Smooth muscle cell (in vitro differentiated cells): ENCODE measurements around the gene SPATS2. TPM values are rescaled to one million over a fixed set of nuclear protein-coding genes. Genes with fewer than 3 reads are reported as not detected.

Source experiments
- DNase-seq: peaks from one replicate; lab custom pipeline; 2025; ENCODE audit not compliant: unreplicated experiment; lab: John Stamatoyannopoulos, UW
- H2AFZ ChIP-seq: fragments of 200-600 bp; sonication (generic); 2 replicates; pipeline ENCODE4 v1.6.0; 2016; ENCODE audit warnings: antibody characterized with exemption, low read depth, mild to moderate bottlenecking
- H3F3A ChIP-seq: fragments of 200-600 bp; sonication (generic); 2 replicates; pipeline ENCODE4 v1.6.0; 2017; ENCODE audit warnings: antibody characterized with exemption, low read depth
- H3K27ac ChIP-seq: fragments of 200-600 bp; sonication (generic); 2 replicates; pipeline ENCODE4 v1.5.1; 2016; ENCODE audit warnings: low read depth, mild to moderate bottlenecking
- H3K27me3 ChIP-seq: fragments of 200-600 bp; sonication (generic); 2 replicates; pipeline ENCODE4 v1.6.1; 2016; ENCODE audit warnings: low read depth, mild to moderate bottlenecking
- H3K36me3 ChIP-seq: fragments of 200-600 bp; sonication (generic); 2 replicates; pipeline ENCODE4 v1.5.1; 2016; ENCODE audit warnings: low read depth
- H3K4me1 ChIP-seq: fragments of 200-600 bp; sonication (generic); 2 replicates; pipeline ENCODE4 v1.5.1; 2016; ENCODE audit warnings: low read depth
- H3K4me2 ChIP-seq: fragments of 200-600 bp; sonication (generic); 2 replicates; pipeline ENCODE4 v1.6.0; 2016; ENCODE audit warnings: mild to moderate bottlenecking
- H3K4me3 ChIP-seq: fragments of 200-600 bp; sonication (generic); 2 replicates; pipeline ENCODE4 v1.5.1; 2016; ENCODE audit warnings: mild to moderate bottlenecking
- H3K79me2 ChIP-seq: fragments of 200-600 bp; sonication (generic); 2 replicates; pipeline ENCODE4 v1.6.0; 2016; ENCODE audit warnings: low read depth, mild to moderate bottlenecking
- H3K9ac ChIP-seq: fragments of 200-600 bp; sonication (generic); 2 replicates; pipeline ENCODE4 v1.6.0; 2016; ENCODE audit warnings: low read depth
- H3K9me3 ChIP-seq: fragments of 200-600 bp; sonication (generic); replicated peaks from 2 replicates; pipeline ENCODE4 v1.5.1; 2016; ENCODE audit warnings: low read depth
- H4K20me1 ChIP-seq: fragments of 200-600 bp; sonication (generic); 2 replicates; pipeline ENCODE4 v1.6.0; 2016; ENCODE audit warnings: low read depth
- CTCF ChIP-seq: fragments of 200-600 bp; sonication (generic); IDR thresholded peaks from 2 replicates; pipeline ENCODE4 v1.5.1; 2017; ENCODE audit warnings: borderline replicate concordance, mild to moderate bottlenecking, antibody characterized with exemption; ENCODE audit not compliant: insufficient read depth, poor library complexity, severe bottlenecking
- WGBS: methylation state at CpG from one replicate; pipeline ENCODE4 v1.1.7; 2016; ENCODE audit warnings: low lambda C conversion rate; 5-methylcytosine and 5-hydroxymethylcytosine counted together
- polyA plus RNA-seq: library from polyadenylated mRNA; unstranded; fragments of >200 nt; fragmentation: Nextera tagmentation; extraction: Ambion mirVana; gene quantifications from 2 replicates; pipeline ENCODE4 v1.2.1, GENCODE V29; 2016
- total RNA-seq: library from RNA; depleted of rRNA; stranded (reverse); fragments of >200 nt; gene quantifications from 2 replicates; pipeline ENCODE4 v1.2.3, GENCODE V29; 2014

SPATS2 gene
- total and polyA plus RNA-seq, 2 experiments from 2014 or later = 33.6 to 35.6 TPM

DNA sequence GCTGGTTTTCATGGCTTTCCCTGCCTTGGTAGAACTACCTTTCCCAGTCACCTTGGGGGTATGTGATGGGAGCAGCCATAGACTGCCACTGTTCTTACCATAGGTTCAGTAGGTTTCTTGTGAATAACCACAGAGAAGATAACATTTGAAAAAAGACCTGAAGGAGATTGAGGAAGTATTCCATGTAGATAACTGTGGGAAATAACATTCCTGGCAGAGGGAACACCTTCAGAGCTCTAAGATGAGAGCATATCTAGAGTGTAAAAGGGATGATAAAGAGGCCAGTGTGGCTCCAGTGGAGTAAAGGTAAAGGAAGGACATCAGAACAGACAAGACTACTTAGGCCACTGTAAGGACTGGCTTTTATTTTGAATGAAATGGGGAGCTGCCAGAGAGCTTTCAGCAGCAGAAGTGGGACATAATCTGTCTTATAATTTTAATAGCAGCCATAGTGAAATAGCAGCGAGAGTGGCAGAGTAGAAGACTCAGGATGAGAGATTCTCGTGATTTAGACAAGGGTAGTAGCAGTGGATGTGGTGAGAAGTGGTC lies 88.9 kb downstream of the SPATS2 start:
- no peak for DNase-seq
- no peak overlapping the region for H3K27ac ChIP-seq
- no peak for TF ChIP-seq CTCF
- no peak overlapping the region for H3K9ac ChIP-seq
- peaks cover 23% of the 10 kb centered on the region for H3K79me2 ChIP-seq
- H3F3A ChIP-seq = no peaks in the 10 kb centered on the region
- 92% methylated on average over 2 of the region's 2 CpGs for WGBS
- no peak overlapping the region for H3K4me2 ChIP-seq
- H4K20me1 ChIP-seq = peaks cover 67% of the 10 kb centered on the region
- no peak overlapping the region for H2AFZ ChIP-seq
- H3K4me3 ChIP-seq = no peak overlapping the region
- no peaks in the 10 kb centered on the region for H3K36me3 ChIP-seq
- H3K9me3 ChIP-seq = no peaks in the 10 kb centered on the region
- H3K27me3 ChIP-seq = no peaks in the 10 kb centered on the region
- H3K4me1 ChIP-seq = no peaks in the 10 kb centered on the region

GRCh38 chr12:49458816-49459215 lies 91.6 kb downstream of the SPATS2 start:
- WGBS = 96% methylated on average over 3 of the region's 3 CpGs
- Histone ChIP-seq H3K27ac (no peak overlapping the region), H4K20me1 (peaks cover 50% of the 10 kb centered on the region), H3K27me3 (no peaks in the 10 kb centered on the region), H3K79me2 (peaks cover 16% of the 10 kb centered on the region), H3K36me3 (no peaks in the 10 kb centered on the region), H3K9ac (no peak overlapping the region), H2AFZ (no peak overlapping the region), H3F3A (no peaks in the 10 kb centered on the region), H3K4me1 (no peaks in the 10 kb centered on the region), H3K9me3 (no peaks in the 10 kb centered on the region), H3K4me2 (no peak overlapping the region), H3K4me3 (no peak overlapping the region)
- no peak for DNase-seq
- no peak for TF ChIP-seq CTCF

GRCh38 chr12:49461221-49461620 lies 94.0 kb downstream of the SPATS2 start:
- Histone ChIP-seq H3K4me2 (no peak overlapping the region), H3K9me3 (no peaks in the 10 kb centered on the region), H3K79me2 (peaks cover 3% of the 10 kb centered on the region), H2AFZ (no peak overlapping the region), H3K36me3 (no peaks in the 10 kb centered on the region), H3K27ac (no peak overlapping the region), H3K4me1 (no peaks in the 10 kb centered on the region), H3K27me3 (no peaks in the 10 kb centered on the region), H3K9ac (no peak overlapping the region), H3F3A (no peaks in the 10 kb centered on the region), H4K20me1 (peaks cover 35% of the 10 kb centered on the region), H3K4me3 (no peak overlapping the region)
- WGBS = 86% methylated on average over 1 of the region's 1 CpG
- no peak for TF ChIP-seq CTCF
- no peak for DNase-seq

DNA sequence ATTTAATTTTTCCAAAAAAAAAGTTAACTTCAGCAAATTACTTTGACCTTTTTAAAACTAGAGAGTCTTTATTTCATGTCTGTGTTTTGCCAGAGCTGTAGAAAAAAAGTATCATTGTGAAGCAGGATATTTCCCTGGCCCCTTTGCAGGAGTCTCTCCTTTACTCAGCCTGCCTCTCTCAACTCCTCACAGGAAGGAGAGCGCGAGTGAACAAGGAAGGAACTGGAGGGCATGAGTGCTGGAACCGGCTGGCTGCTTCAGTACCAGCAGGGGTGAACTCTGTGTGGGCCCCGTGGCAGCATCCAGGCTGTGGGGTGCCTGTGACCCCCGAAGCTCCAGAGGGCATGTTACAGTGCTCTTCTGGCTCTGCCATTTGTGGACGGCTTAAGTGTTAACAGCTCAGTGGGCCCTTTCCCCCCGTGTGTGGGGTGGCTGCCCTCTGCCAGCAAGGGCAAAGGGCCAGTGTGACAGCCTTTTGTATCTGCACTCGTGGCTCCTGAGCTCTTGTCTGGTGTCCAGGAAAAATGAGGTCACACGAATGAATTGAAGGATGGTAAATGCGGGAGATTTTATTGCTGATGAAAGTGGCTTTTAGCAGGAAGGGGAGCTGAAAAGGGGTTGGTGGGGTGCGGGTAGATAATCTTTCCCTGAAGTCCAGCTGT lies 95.0 kb downstream of the SPATS2 start:
- no peaks in the 10 kb centered on the region for H3K36me3 ChIP-seq
- no peak overlapping the region for H3K9ac ChIP-seq
- no peak overlapping the region for H3K4me2 ChIP-seq
- no peak overlapping the region for H3K4me3 ChIP-seq
- H3F3A ChIP-seq = no peaks in the 10 kb centered on the region
- no peak for TF ChIP-seq CTCF
- DNase-seq = no peak
- no peak overlapping the region for H3K27ac ChIP-seq
- H3K4me1 ChIP-seq = no peaks in the 10 kb centered on the region
- H3K9me3 ChIP-seq = no peaks in the 10 kb centered on the region
- no peaks in the 10 kb centered on the region for H3K27me3 ChIP-seq
- no peak overlapping the region for H2AFZ ChIP-seq
- WGBS = 92% methylated on average over 11 of the region's 11 CpGs
- peaks cover 29% of the 10 kb centered on the region for H4K20me1 ChIP-seq
- H3K79me2 ChIP-seq = no peaks in the 10 kb centered on the region
